ENCODE results near the gene FOXP1. TPM values are rescaled to one million over a fixed set of nuclear protein-coding genes. Genes with fewer than 3 reads are reported as not detected.
A peak's percentile ranks its signal among the peaks of the same experiment; 100 is the strongest.

The FOXP1 gene
- total RNA-seq, 1 experiment from 2014 or later, result 75.3 TPM

- H3K27me3 Mint-ChIP-seq (ENCODE audit: low read depth), result no peaks in the 10 kb centered on the region
- Histone ChIP-seq H2BK15ac (ENCODE audit: low read depth, low read length) (no peak overlapping the region), H4K8ac (replicated peaks; ENCODE audit: insufficient read length, low read depth, low read length) (no peak overlapping the region), H3K23me2 (ENCODE audit: insufficient read length, low read depth, low read length, poor library complexity, severe bottlenecking) (no peaks in the 10 kb centered on the region), H4K91ac (ENCODE audit: insufficient read length, low read depth, low read length) (no peak overlapping the region), H3K4me1 (ENCODE audit: insufficient read depth, low read length) (peaks cover 11% of the 10 kb centered on the region; the same call in 1 of the 2 replicates), H3K18ac (ENCODE audit: insufficient read length, low read depth, low read length) (no peak overlapping the region), H3K4ac (ENCODE audit: low read depth, low read length) (no peak overlapping the region), H2BK20ac (ENCODE audit: low read depth, low read length, poor library complexity, severe bottlenecking) (no peak overlapping the region), H3K4me2 (ENCODE audit: insufficient read depth, insufficient read length, low read length) (no peak overlapping the region), H2AK5ac (ENCODE audit: insufficient read length, low read length) (no peak overlapping the region), H2BK120ac (ENCODE audit: low read depth, low read length, poor library complexity, severe bottlenecking) (no peak overlapping the region), H2AFZ (ENCODE audit: low read length) (no peak overlapping the region), H3K27me3 (ENCODE audit: insufficient read depth, low read length) (no peaks in the 10 kb centered on the region), H4K5ac (ENCODE audit: insufficient read length, low read depth, low read length) (no peak overlapping the region), H3T11ph (ENCODE audit: low read length) (no peak overlapping the region), H3K79me2 (ENCODE audit: insufficient read depth, low read length) (no peaks in the 10 kb centered on the region), H4K20me1 (ENCODE audit: control insufficient read depth, insufficient read depth, insufficient read length) (no peaks in the 10 kb centered on the region), H3K9me3 (ENCODE audit: control insufficient read depth, low read depth, low read length) (no peaks in the 10 kb centered on the region), H3K79me1 (ENCODE audit: insufficient read depth, low read depth, low read length, poor library complexity, severe bottlenecking) (no peaks in the 10 kb centered on the region), H3K27ac (ENCODE audit: insufficient read length, low read depth, low read length) (no peak overlapping the region), H2BK12ac (ENCODE audit: insufficient read length, low read depth, low read length) (no peak overlapping the region), H3K9ac (ENCODE audit: extremely low read depth, insufficient read length, low read length) (no peak overlapping the region), H2BK5ac (ENCODE audit: insufficient read length, low read length) (no peak overlapping the region), H3K14ac (ENCODE audit: insufficient read depth, low read length) (no peak overlapping the region), H3K23ac (ENCODE audit: insufficient read length, low read depth, low read length) (no peak overlapping the region), H3K56ac (ENCODE audit: insufficient read length, low read depth, low read length) (no peak overlapping the region)
- DNase-seq, result no peak
- H3K4me1 Mint-ChIP-seq, result peaks cover 58 to 60% of the 10 kb centered on the region in 2 experiments
- WGBS (ENCODE audit: extremely low coverage, insufficient read length, low lambda C conversion rate), result no CpG with 5 or more reads among the region's 4 CpGs
- H3K9me3 Mint-ChIP-seq, result no peaks in the 10 kb centered on the region
- TF ChIP-seq CTCF (conservative IDR thresholded peaks at IDR 0.05), result no peak
- H3K27ac Mint-ChIP-seq, result peak overlapping the region in 1 of 3 experiments; percentile 20; a peak in 1 of 7 replicates
- no peak overlapping the region for H3K4me3 Mint-ChIP-seq
- H3K36me3 Mint-ChIP-seq (ENCODE audit: insufficient read depth in 1 of 3, low read depth in 3 of 3), result peaks cover 0 to 2% (median 0%) of the 10 kb centered on the region in 3 experiments; a peak in 1 of 7 replicates
Observed at GRCh38 chr3:71214016-71214415, 369.5 kb downstream of the FOXP1 start.

All from H9 (cell line).